CD8-positive, alpha-beta memory T cell (primary cell): Measurements from ENCODE around the gene ECSCR. TPM values are rescaled to one million over a fixed set of nuclear protein-coding genes. Genes with fewer than 3 reads are reported as not detected.

Experiments used
- CTCF ChIA-PET: fragments of 350-600 bp; sonication (Branson Sonifier 250); formaldehyde crosslinking; loops from one replicate; lab custom pipeline; 2021; ENCODE audit warnings: antibody characterized with exemption; lab: Charles Lee
- POLR2A ChIA-PET: fragments of 350-600 bp; sonication (Branson Sonifier 250); formaldehyde crosslinking; loops from one replicate; lab custom pipeline; 2021; ENCODE audit warnings: antibody characterized with exemption; lab: Charles Lee
- DNase-seq, 5 donors: peaks; one replicate each; pipeline versions ENCODE4 v3.0.0 to v3.0.0-alpha.2; 2020 to 2022; ENCODE audit warnings: mixed read lengths in 1 of 5
- H3K27ac ChIP-seq: one replicate; pipeline ENCODE4 v1.7.0; 2013; ENCODE audit warnings: low read depth, mild to moderate bottlenecking, low read length, moderate library complexity
- H3K27me3 ChIP-seq: 2 replicates; pipeline ENCODE4 v1.7.0; 2013; ENCODE audit warnings: low read length, mild to moderate bottlenecking; ENCODE audit not compliant: insufficient read depth, poor library complexity, severe bottlenecking
- H3K36me3 ChIP-seq: 2 replicates; pipeline ENCODE4 v1.7.0; 2013; ENCODE audit warnings: mild to moderate bottlenecking, low read length, moderate library complexity; ENCODE audit not compliant: insufficient read depth
- H3K4me1 ChIP-seq: 2 replicates; pipeline ENCODE4 v1.7.0; 2013; ENCODE audit warnings: mild to moderate bottlenecking, low read length, moderate library complexity; ENCODE audit not compliant: insufficient read depth
- H3K4me3 ChIP-seq: 2 replicates; pipeline ENCODE4 v1.7.0; 2013; ENCODE audit warnings: mild to moderate bottlenecking, low read length
- H3K9me3 ChIP-seq: 2 replicates; pipeline ENCODE4 v1.7.0; 2013; ENCODE audit warnings: mild to moderate bottlenecking, low read length
- H3K27ac Mint-ChIP-seq, 8 donors: one replicate each; pipeline ENCODE4 v1.8.0; 2020 to 2021; ENCODE audit warnings: mixed read lengths in 8 of 8, mild to moderate bottlenecking in 6 of 8, inconsistent platforms in 3 of 8, moderate library complexity in 3 of 8
- H3K27me3 Mint-ChIP-seq, 2 donors: one replicate each; pipeline ENCODE4 v1.8.0; 2020 to 2021; ENCODE audit warnings: mixed read lengths in 2 of 2, mild to moderate bottlenecking in 1 of 2, moderate library complexity in 1 of 2
- H3K36me3 Mint-ChIP-seq, 3 donors: one replicate each; pipeline ENCODE4 v1.8.0; 2020 to 2021; ENCODE audit warnings: mixed read lengths in 3 of 3, inconsistent platforms in 1 of 3, mild to moderate bottlenecking in 1 of 3
- H3K4me1 Mint-ChIP-seq, 3 donors: one replicate each; pipeline ENCODE4 v1.8.0; 2020 to 2021; ENCODE audit warnings: mixed read lengths in 3 of 3, inconsistent platforms in 1 of 3, mild to moderate bottlenecking in 1 of 3
- H3K4me3 Mint-ChIP-seq, 7 donors: one replicate each; pipeline ENCODE4 v1.8.0; 2020 to 2021; ENCODE audit warnings: mixed read lengths in 7 of 7, mild to moderate bottlenecking in 6 of 7, moderate library complexity in 4 of 7, inconsistent platforms in 2 of 7
- H3K9me3 Mint-ChIP-seq, 5 donors: one replicate each; pipeline ENCODE4 v1.8.0; 2020 to 2022; ENCODE audit warnings: mixed read lengths in 5 of 5, mild to moderate bottlenecking in 3 of 5, moderate library complexity in 2 of 5, inconsistent platforms in 1 of 5
- polyA plus RNA-seq: library from polyadenylated mRNA; unstranded; fragments of 300-500 nt; fragmentation: Illumina TruSeq; gene quantifications from one replicate; pipeline ENCODE4 v1.2.3, GENCODE V29; 2021
- total RNA-seq, 2 experiments: library from RNA; stranded (reverse); gene quantifications; one replicate each; pipeline ENCODE4 v1.2.3, GENCODE V29; 2021

ECSCR gene
- total and polyA plus RNA-seq, 3 experiments from 2014 or later = 0.82 to 0.83 TPM; not detected in 1

- H3K27me3 Mint-ChIP-seq = no peaks in the 10 kb centered on the region
- DNase-seq = no peak
- Histone ChIP-seq H3K4me1 (peaks cover 15% of the 10 kb centered on the region), H3K4me3 (no peak overlapping the region), H3K36me3 (no peaks in the 10 kb centered on the region), H3K9me3 (no peaks in the 10 kb centered on the region), H3K27me3 (no peaks in the 10 kb centered on the region), H3K27ac (no peak overlapping the region)
- H3K4me1 Mint-ChIP-seq = peaks cover 13 to 16% (median 15%) of the 10 kb centered on the region in 3 donors
- ChIA-PET POLR2A (no interaction called here), CTCF (interaction anchor here (0.6 to 3.6 kb wide), 2 partner anchors 12 to 15 kb away, joined by 3 to 14 read pairs; no protein-coding TSS in a partner anchor)
- no peak overlapping the region for H3K4me3 Mint-ChIP-seq
- peaks cover 0 to 4% (median 3%) of the 10 kb centered on the region in 3 donors for H3K36me3 Mint-ChIP-seq
- H3K9me3 Mint-ChIP-seq = no peaks in the 10 kb centered on the region
- peak overlapping the region in 1 of 8 donors; percentile 21 for H3K27ac Mint-ChIP-seq
These were observed 54.4 kb downstream of the ECSCR start for GRCh38 chr5:139408191-139408590.

GRCh38 chr5:139407517-139407916 lies 55.0 kb downstream of the ECSCR start:
- Mint-ChIP-seq H3K27ac (peak overlapping the region in 1 of 8 donors; percentile 40), H3K4me1 (peaks cover 20 to 23% (median 22%) of the 10 kb centered on the region in 3 donors), H3K9me3 (no peaks in the 10 kb centered on the region), H3K4me3 (no peak overlapping the region), H3K36me3 (peaks cover 0 to 3% (median 2%) of the 10 kb centered on the region in 3 donors), H3K27me3 (no peaks in the 10 kb centered on the region)
- Histone ChIP-seq H3K36me3 (no peaks in the 10 kb centered on the region), H3K9me3 (no peaks in the 10 kb centered on the region), H3K27me3 (no peaks in the 10 kb centered on the region), H3K4me1 (peaks cover 22% of the 10 kb centered on the region), H3K4me3 (no peak overlapping the region), H3K27ac (no peak overlapping the region)
- DNase-seq = no peak
- ChIA-PET POLR2A (no interaction called here), CTCF (interaction anchor here (0.6 kb wide), 1 partner anchor 15 kb away, joined by 3 read pairs; no protein-coding TSS in a partner anchor)

- DNase-seq = no peak
- CTCF ChIA-PET = interaction anchor here (1.2 kb wide), 1 partner anchor 11 kb away, joined by 3 read pairs; no protein-coding TSS in a partner anchor
- no peaks in the 10 kb centered on the region for H3K27me3 Mint-ChIP-seq
- Histone ChIP-seq H3K9me3 (no peaks in the 10 kb centered on the region), H3K36me3 (no peaks in the 10 kb centered on the region), H3K4me3 (no peak overlapping the region), H3K4me1 (peaks cover 22% of the 10 kb centered on the region), H3K27me3 (no peaks in the 10 kb centered on the region), H3K27ac (no peak overlapping the region)
- POLR2A ChIA-PET = no interaction called here
- H3K4me1 Mint-ChIP-seq = peaks cover 21 to 25% (median 23%) of the 10 kb centered on the region in 3 donors
- H3K9me3 Mint-ChIP-seq = no peaks in the 10 kb centered on the region
- no peak overlapping the region for H3K4me3 Mint-ChIP-seq
- H3K27ac Mint-ChIP-seq = peak overlapping the region in 1 of 8 donors; percentile 40
- peaks cover 0 to 3% (median 2%) of the 10 kb centered on the region in 3 donors for H3K36me3 Mint-ChIP-seq
These were observed 55.6 kb downstream of the ECSCR start for GRCh38 chr5:139406963-139407362.

GRCh38 chr5:139404484-139404840 lies 58.1 kb downstream of the ECSCR start:
- H3K27me3 ChIP-seq = no peaks in the 10 kb centered on the region
- DNase-seq = no peak
- Mint-ChIP-seq H3K4me3 (peak overlapping the region; percentile 85 to 98 (median 97)), H3K36me3 (peaks cover 0 to 3% (median 1%) of the 10 kb centered on the region in 3 donors), H3K27me3 (no peaks in the 10 kb centered on the region), H3K27ac (peak overlapping the region; percentile 93 to 100 (median 99)), H3K9me3 (no peaks in the 10 kb centered on the region), H3K4me1 (peaks cover 21 to 30% (median 26%) of the 10 kb centered on the region in 3 donors)
- peak overlapping the region; percentile 81 for H3K27ac ChIP-seq
- H3K9me3 ChIP-seq = no peaks in the 10 kb centered on the region
- ChIA-PET POLR2A (interaction anchor here (0.6 to 1.9 kb wide), 7 partner anchors 13 to 156 kb away, joined by 3 to 10 read pairs (median 5); partner anchors contain the start of genes DNAJC18, MZB1, PAIP2 and STING1), CTCF (interaction anchor here (0.9 to 4.8 kb wide), 7 partner anchors 9 to 113 kb away, joined by 3 to 38 read pairs (median 5); partner anchors contain the start of genes MZB1 and PAIP2)
- H3K4me3 ChIP-seq = peak overlapping the region; percentile 57
- no peaks in the 10 kb centered on the region for H3K36me3 ChIP-seq
- H3K4me1 ChIP-seq = peaks cover 22% of the 10 kb centered on the region

- H3K9me3 Mint-ChIP-seq = no peaks in the 10 kb centered on the region
- Histone ChIP-seq H3K4me3 (peak within 1 kb of the TSS; percentile 57), H3K27ac (peak within 1 kb of the TSS; percentile 81), H3K36me3 (no peaks in the 10 kb centered on the region), H3K27me3 (no peaks in the 10 kb centered on the region), H3K9me3 (no peaks in the 10 kb centered on the region), H3K4me1 (peaks cover 22% of the 10 kb centered on the region)
- POLR2A ChIA-PET = interaction anchor here (0.6 to 1.9 kb wide), 8 partner anchors 12 to 197 kb away, joined by 3 to 10 read pairs (median 4); partner anchors contain the start of genes DNAJC18, MZB1, PAIP2 and STING1
- peak; percentile 96 to 98 (median 97) for DNase-seq
- H3K27ac Mint-ChIP-seq = peak within 1 kb of the TSS; percentile 93 to 100 (median 99)
- H3K4me3 Mint-ChIP-seq = peak within 1 kb of the TSS; percentile 85 to 98 (median 97)
- no peaks in the 10 kb centered on the region for H3K27me3 Mint-ChIP-seq
- CTCF ChIA-PET = interaction anchor here (0.9 to 4.8 kb wide), 9 partner anchors 8 to 113 kb away, joined by 3 to 38 read pairs (median 4); partner anchors contain the start of genes MZB1 and PAIP2
- peaks cover 25 to 34% (median 30%) of the 10 kb centered on the region in 3 donors for H3K4me1 Mint-ChIP-seq
- peaks cover 0 to 4% (median 3%) of the 10 kb centered on the region in 3 donors for H3K36me3 Mint-ChIP-seq
These were observed 58.6 kb downstream of the ECSCR start, which contains the start of gene SPATA24 for GRCh38 chr5:139403787-139404483. SPATA24 (minus strand) TSS chr5:139404089; CDS start chr5:139404060, 29 bp downstream.

GRCh38 chr5:139403418-139403786 lies 59.1 kb downstream of the ECSCR start:
- peak overlapping the region; percentile 85 to 98 (median 97) for H3K4me3 Mint-ChIP-seq
- Histone ChIP-seq H3K36me3 (no peaks in the 10 kb centered on the region), H3K4me3 (peak overlapping the region; percentile 54), H3K9me3 (no peaks in the 10 kb centered on the region), H3K27me3 (no peaks in the 10 kb centered on the region), H3K27ac (peak overlapping the region; percentile 81), H3K4me1 (peaks cover 22% of the 10 kb centered on the region)
- peaks cover 0 to 4% (median 3%) of the 10 kb centered on the region in 3 donors for H3K36me3 Mint-ChIP-seq
- H3K27me3 Mint-ChIP-seq = no peaks in the 10 kb centered on the region
- POLR2A ChIA-PET = interaction anchor here (0.6 to 1.9 kb wide), 6 partner anchors 12 to 197 kb away, joined by 3 to 10 read pairs (median 6); partner anchors contain the start of genes MZB1, PAIP2, STING1 and UBE2D2
- no peaks in the 10 kb centered on the region for H3K9me3 Mint-ChIP-seq
- H3K4me1 Mint-ChIP-seq = peaks cover 25 to 34% (median 30%) of the 10 kb centered on the region in 3 donors
- DNase-seq = no peak
- peak overlapping the region; percentile 93 to 100 (median 99) for H3K27ac Mint-ChIP-seq
- CTCF ChIA-PET = interaction anchor here (0.8 to 4.8 kb wide), 13 partner anchors 7 to 158 kb away, joined by 3 to 38 read pairs (median 3); partner anchors contain the start of genes MZB1, PAIP2 and UBE2D2

GRCh38 chr5:139402561-139403158 lies 59.9 kb downstream of the ECSCR start:
- peak overlapping the region; percentile 85 to 98 (median 97) for H3K4me3 Mint-ChIP-seq
- peaks cover 25 to 34% (median 30%) of the 10 kb centered on the region in 3 donors for H3K4me1 Mint-ChIP-seq
- Histone ChIP-seq H3K27ac (peak overlapping the region; percentile 81), H3K4me1 (peaks cover 22% of the 10 kb centered on the region), H3K4me3 (no peak overlapping the region), H3K9me3 (no peaks in the 10 kb centered on the region), H3K27me3 (no peaks in the 10 kb centered on the region), H3K36me3 (no peaks in the 10 kb centered on the region)
- peaks cover 0 to 4% (median 3%) of the 10 kb centered on the region in 3 donors for H3K36me3 Mint-ChIP-seq
- H3K27ac Mint-ChIP-seq = peak overlapping the region in 7 of 8 donors; percentile 69 to 100 (median 99)
- POLR2A ChIA-PET = interaction anchor here (1.6 to 1.9 kb wide), 2 partner anchors 11 to 60 kb away, joined by 3 to 9 read pairs; no protein-coding TSS in a partner anchor
- no peaks in the 10 kb centered on the region for H3K9me3 Mint-ChIP-seq
- DNase-seq = no peak
- no peaks in the 10 kb centered on the region for H3K27me3 Mint-ChIP-seq
- CTCF ChIA-PET = interaction anchor here (0.8 to 4.8 kb wide), 8 partner anchors 8 to 158 kb away, joined by 3 to 38 read pairs (median 4); partner anchors contain the start of genes MZB1, PAIP2 and UBE2D2
